Lung (tissue), 12 donors: ENCODE results near the gene NAIF1. TPM values are rescaled to one million over a fixed set of nuclear protein-coding genes. Genes with fewer than 3 reads are reported as not detected.
A peak's percentile ranks its signal among the peaks of the same experiment; 100 is the strongest.

Experiments used
- ATAC-seq: fragments of 200-7000 bp; cut with Tn5 transposase; one replicate; pipeline ENCODE4 v1.9.1; 2020; ENCODE audit warnings: moderate number of reproducible peaks; ENCODE audit not compliant: insufficient read depth, low FRiP score
- DNase-seq, 3 donors: peaks; one replicate each; pipeline ENCODE4 v3.0.0-alpha.2; 2013 to 2017
- H3K27ac ChIP-seq, 2 donors: one replicate each; pipeline ENCODE4 v1.5.1; 2013; ENCODE audit warnings: mild to moderate bottlenecking in 2 of 2, moderate library complexity in 2 of 2, control low read depth in 1 of 2, inconsistent platforms in 1 of 2, low read depth in 1 of 2, low read length in 1 of 2
- H3K27me3 ChIP-seq, 3 donors: one replicate each; pipeline ENCODE4 v1.5.1; 2013; ENCODE audit warnings: low read length in 2 of 3; ENCODE audit not compliant: control insufficient read depth in 3 of 3, insufficient read depth in 3 of 3
- H3K36me3 ChIP-seq, 4 donors: one replicate each; pipeline ENCODE4 v1.5.1; 2013; ENCODE audit warnings: low read length in 4 of 4, mild to moderate bottlenecking in 1 of 4, moderate library complexity in 1 of 4; ENCODE audit not compliant: control insufficient read depth in 4 of 4, insufficient read depth in 4 of 4
- H3K4me1 ChIP-seq, 5 donors: one replicate each; pipeline ENCODE4 v1.5.1; 2013; ENCODE audit warnings: low read length in 5 of 5, mild to moderate bottlenecking in 2 of 5, moderate library complexity in 1 of 5; ENCODE audit not compliant: control insufficient read depth in 5 of 5, insufficient read depth in 5 of 5
- H3K4me3 ChIP-seq: one replicate; pipeline ENCODE4 v1.5.1; 2013; ENCODE audit warnings: mild to moderate bottlenecking, control low read depth, moderate library complexity
- H3K9ac ChIP-seq, 2 donors: one replicate each; pipeline ENCODE4 v1.5.1; 2013; ENCODE audit warnings: low read length in 2 of 2, control low read depth in 1 of 2; ENCODE audit not compliant: insufficient read depth in 1 of 2
- H3K9me3 ChIP-seq, 4 donors: one replicate each; pipeline ENCODE4 v1.5.1; 2013; ENCODE audit warnings: low read length in 3 of 4, mild to moderate bottlenecking in 1 of 4, moderate library complexity in 1 of 4; ENCODE audit not compliant: control insufficient read depth in 4 of 4, insufficient read depth in 3 of 4
- WGBS, 2 donors: extraction: QIAGEN DNeasy Blood & Tissue Kit; methylation state at CpG; one replicate each; pipeline ENCODE4 v1.1.7; 2013; 5-methylcytosine and 5-hydroxymethylcytosine counted together
- polyA plus RNA-seq, 2 donors: library from polyadenylated mRNA; stranded (reverse); fragments of 200-250 nt; gene quantifications; one replicate each; pipeline ENCODE4 v1.2.1, GENCODE V29; 2013
- total RNA-seq, 2 donors: library from RNA; depleted of rRNA in 1 of 2; stranded (reverse); fragments of >200 nt in 1 of 2; gene quantifications; one replicate each; pipeline ENCODE4 v1.2.1, GENCODE V29; 2014 to 2021
- TF ChIP-seq, protein P1 (sequence below): IDR thresholded peaks from 2 replicates; pipeline ENCODE4 v1.5.1; 2012; ENCODE audit warnings: mild to moderate bottlenecking; ENCODE audit errors: control extremely low read depth, extremely low read depth
- donor health status: control.
- donor health status: control.
- donor health status: Bipolar disorder and iron deficiency.
- donor health status: healthy.
- donor health status: DM: yes; HTN: yes; CAD: no.

The NAIF1 gene
- total and polyA plus RNA-seq, 4 donors: 7.2 to 9.4 (median 8.8) TPM

DNA sequence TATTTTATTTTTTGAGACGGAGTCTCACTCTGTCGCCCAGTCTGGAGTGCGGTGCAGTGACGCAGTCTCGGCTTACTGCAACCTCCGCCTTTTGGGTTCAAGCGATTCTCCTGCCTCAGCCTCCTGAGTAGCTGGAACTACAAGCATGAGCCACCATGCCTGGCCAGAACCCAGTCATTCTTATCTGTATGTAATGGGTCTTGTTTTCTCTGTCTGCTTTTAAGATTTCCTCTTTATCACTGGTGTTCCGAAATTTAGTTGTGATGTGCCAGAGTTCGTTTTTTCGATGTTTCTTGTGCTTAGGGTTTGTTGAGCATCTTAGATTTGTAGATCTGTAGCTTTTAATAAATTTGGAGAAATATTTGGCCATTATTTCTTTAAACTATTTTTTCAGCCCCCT is 20.1 kb upstream of the NAIF1 start:
- Histone ChIP-seq H3K27ac (no peak overlapping the region), H3K36me3 (peaks cover 0 to 2% (median under 1%) of the 10 kb centered on the region in 4 donors), H3K9ac (no peak overlapping the region), H3K9me3 (no peaks in the 10 kb centered on the region), H3K4me1 (peaks cover 0 to 17% (median 13%) of the 10 kb centered on the region in 5 donors), H3K4me3 (no peak overlapping the region), H3K27me3 (no peaks in the 10 kb centered on the region)
- ATAC-seq (no peak), DNase-seq (no peak)
- 88 to 89% methylated on average over 10 of the region's 10 CpGs for WGBS, 2 donors
- TF ChIP-seq, protein P1, sequence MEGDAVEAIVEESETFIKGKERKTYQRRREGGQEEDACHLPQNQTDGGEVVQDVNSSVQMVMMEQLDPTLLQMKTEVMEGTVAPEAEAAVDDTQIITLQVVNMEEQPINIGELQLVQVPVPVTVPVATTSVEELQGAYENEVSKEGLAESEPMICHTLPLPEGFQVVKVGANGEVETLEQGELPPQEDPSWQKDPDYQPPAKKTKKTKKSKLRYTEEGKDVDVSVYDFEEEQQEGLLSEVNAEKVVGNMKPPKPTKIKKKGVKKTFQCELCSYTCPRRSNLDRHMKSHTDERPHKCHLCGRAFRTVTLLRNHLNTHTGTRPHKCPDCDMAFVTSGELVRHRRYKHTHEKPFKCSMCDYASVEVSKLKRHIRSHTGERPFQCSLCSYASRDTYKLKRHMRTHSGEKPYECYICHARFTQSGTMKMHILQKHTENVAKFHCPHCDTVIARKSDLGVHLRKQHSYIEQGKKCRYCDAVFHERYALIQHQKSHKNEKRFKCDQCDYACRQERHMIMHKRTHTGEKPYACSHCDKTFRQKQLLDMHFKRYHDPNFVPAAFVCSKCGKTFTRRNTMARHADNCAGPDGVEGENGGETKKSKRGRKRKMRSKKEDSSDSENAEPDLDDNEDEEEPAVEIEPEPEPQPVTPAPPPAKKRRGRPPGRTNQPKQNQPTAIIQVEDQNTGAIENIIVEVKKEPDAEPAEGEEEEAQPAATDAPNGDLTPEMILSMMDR: no peak

DNA sequence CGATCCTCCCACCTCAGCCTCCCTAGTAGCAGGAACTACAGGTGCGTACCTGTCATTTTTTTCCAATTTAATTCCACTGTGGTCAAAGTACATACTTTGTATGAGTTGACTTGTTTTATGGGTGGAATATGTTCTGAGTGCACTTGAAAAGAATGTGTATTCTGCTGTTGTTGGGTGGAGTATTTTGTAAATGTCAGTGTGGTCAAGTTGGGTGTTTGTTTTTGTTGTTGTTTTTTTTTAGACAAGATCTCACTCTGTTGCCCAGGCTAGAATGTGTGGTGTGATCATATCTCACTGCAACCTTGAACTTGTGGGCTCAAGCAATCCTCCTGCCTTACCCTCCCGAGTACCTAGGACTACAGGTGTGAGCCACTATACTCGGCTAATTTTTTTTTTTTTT is 18.8 kb upstream of the NAIF1 start:
- 89 to 97% methylated on average over 4 of the region's 4 CpGs for WGBS, 2 donors
- TF ChIP-seq, protein P1: no peak
- Histone ChIP-seq H3K27ac (no peak overlapping the region), H3K27me3 (no peaks in the 10 kb centered on the region), H3K9me3 (no peaks in the 10 kb centered on the region), H3K9ac (no peak overlapping the region), H3K4me1 (peaks cover 7 to 20% (median 7%) of the 10 kb centered on the region in 5 donors), H3K36me3 (peaks cover 0 to 2% (median under 1%) of the 10 kb centered on the region in 4 donors), H3K4me3 (no peak overlapping the region)
- ATAC-seq: no peak
- no peak for DNase-seq

DNA sequence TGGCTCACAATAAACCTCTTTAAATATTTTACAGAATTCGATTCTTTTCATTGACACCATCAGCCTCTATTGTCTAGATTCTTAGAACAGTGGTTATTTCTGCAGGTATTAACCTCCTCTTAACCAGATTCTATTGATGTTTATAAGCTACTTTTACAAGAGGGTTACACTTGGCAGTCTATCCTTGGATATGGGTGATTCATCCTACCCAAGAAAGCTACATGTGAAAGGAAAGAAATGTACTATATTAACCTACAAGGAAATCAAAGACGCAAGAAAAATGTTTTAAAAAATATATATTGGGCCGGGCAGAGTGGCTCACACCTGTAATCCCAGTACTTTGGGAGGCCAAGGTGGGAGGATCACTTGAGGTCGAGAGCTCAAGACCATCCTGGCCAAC is 17.6 kb upstream of the NAIF1 start:
- ATAC-seq: no peak
- no peak overlapping the region for H3K27ac ChIP-seq
- TF ChIP-seq, protein P1: no peak

DNA sequence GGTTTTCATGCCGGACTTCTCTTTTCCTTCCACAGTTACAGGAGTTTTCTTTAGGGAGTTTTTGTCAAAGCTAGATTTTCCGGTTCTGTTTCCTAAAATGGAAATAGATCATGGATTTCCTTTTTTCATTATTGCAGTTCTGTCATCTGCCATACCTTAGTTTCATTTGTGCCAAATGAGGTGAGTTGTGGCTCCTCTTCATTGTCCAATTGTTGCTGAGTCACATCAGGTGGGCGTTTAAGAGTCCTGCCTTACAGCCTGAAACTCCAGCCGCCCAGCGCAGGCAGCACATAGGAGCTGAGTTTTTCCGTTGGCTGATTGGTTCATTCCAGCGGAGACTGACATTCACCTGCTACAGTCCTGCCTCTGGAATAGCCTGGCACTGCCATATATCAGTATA is 15.0 kb upstream of the NAIF1 start:
- H3K9me3 ChIP-seq: no peaks in the 10 kb centered on the region
- no peak overlapping the region for H3K4me3 ChIP-seq
- no peak for ATAC-seq
- peaks cover 0 to 2% (median 0%) of the 10 kb centered on the region in 4 donors for H3K36me3 ChIP-seq
- peaks cover 10 to 40% (median 18%) of the 10 kb centered on the region in 5 donors for H3K4me1 ChIP-seq
- peak overlapping the region in 1 of 2 donors; percentile 51 for H3K9ac ChIP-seq
- TF ChIP-seq, protein P1: no peak
- no peak overlapping the region for H3K27ac ChIP-seq
- peak in 1 of 3 donors; percentile 37 for DNase-seq
- no peaks in the 10 kb centered on the region for H3K27me3 ChIP-seq
- WGBS, 2 donors: 57 to 60% methylated on average over 7 of the region's 7 CpGs

More for the DNA sequence above, 17.6 kb upstream of the NAIF1 start:
- Histone ChIP-seq H3K9ac (no peak overlapping the region), H3K36me3 (peaks cover 0 to 2% (median under 1%) of the 10 kb centered on the region in 4 donors), H3K4me3 (no peak overlapping the region), H3K27me3 (no peaks in the 10 kb centered on the region), H3K9me3 (no peaks in the 10 kb centered on the region), H3K4me1 (peaks cover 2 to 27% (median 14%) of the 10 kb centered on the region in 5 donors)
- no peak for DNase-seq
- 94 to 98% methylated on average over 4 of the region's 4 CpGs for WGBS, 2 donors
